AG10803 (cell line): Measurements from ENCODE around the gene FGFR2.

Experiments used
- DNase-seq: peaks from one replicate; pipeline ENCODE4 v3.0.0; 2010; ENCODE audit warnings: low read depth
- H3K4me3 ChIP-seq: 2 replicates; pipeline ENCODE4 v1.5.1; 2011; ENCODE audit warnings: mild to moderate bottlenecking, low read length, control low read depth
- CTCF ChIP-seq: conservative IDR thresholded peaks from 2 replicates; pipeline ENCODE4 v1.5.1; 2011; ENCODE audit warnings: mild to moderate bottlenecking, low read length, control low read depth, inconsistent platforms

FGFR2 gene

GRCh38 chr10:121553511-121554264 is 44.6 kb downstream of the FGFR2 start:
- TF ChIP-seq CTCF = no peak
- no peak overlapping the region for H3K4me3 ChIP-seq
- no peak for DNase-seq

GRCh38 chr10:121552746-121553145 is 45.5 kb downstream of the FGFR2 start:
- no peak for TF ChIP-seq CTCF

GRCh38 chr10:121551210-121551885 is 46.9 kb downstream of the FGFR2 start:
- H3K4me3 ChIP-seq = no peak overlapping the region
- DNase-seq = no peak
- TF ChIP-seq CTCF = no peak

More at GRCh38 chr10:121552746-121553145, 45.5 kb downstream of the FGFR2 start:
- H3K4me3 ChIP-seq = no peak overlapping the region
- DNase-seq = no peak

DNA sequence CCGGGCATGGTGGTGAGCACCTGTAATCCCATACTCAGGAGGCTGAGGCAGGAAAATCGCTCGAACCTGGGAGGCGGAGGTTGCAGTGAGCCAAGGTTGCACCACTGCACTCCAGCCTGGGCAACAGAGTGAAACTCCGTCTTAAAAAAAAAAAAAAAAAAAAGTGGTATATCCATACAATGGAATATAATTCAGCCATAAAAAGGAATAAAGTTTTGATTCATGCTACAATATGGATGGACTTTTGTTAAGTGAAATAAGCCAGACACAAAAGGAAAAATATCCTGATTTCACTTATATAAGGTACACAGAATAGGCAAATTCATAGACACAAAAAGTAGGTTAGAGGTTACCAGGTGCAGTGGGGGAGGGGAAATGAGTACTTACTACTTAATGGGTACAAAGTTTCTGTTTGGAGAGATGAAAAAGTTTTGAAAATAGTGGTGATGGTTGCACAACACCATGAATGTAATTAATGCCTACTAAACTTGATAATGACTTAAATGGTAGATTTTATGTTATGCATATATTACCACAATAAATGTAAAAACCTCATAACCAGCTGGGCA is 53.9 kb downstream of the FGFR2 start:
- TF ChIP-seq CTCF = no peak
- no peak overlapping the region for H3K4me3 ChIP-seq
- no peak for DNase-seq

- no peak overlapping the region for H3K4me3 ChIP-seq
- no peak for DNase-seq
- TF ChIP-seq CTCF = no peak
Observed at GRCh38 chr10:121543545-121543944, 54.7 kb downstream of the FGFR2 start.

DNA sequence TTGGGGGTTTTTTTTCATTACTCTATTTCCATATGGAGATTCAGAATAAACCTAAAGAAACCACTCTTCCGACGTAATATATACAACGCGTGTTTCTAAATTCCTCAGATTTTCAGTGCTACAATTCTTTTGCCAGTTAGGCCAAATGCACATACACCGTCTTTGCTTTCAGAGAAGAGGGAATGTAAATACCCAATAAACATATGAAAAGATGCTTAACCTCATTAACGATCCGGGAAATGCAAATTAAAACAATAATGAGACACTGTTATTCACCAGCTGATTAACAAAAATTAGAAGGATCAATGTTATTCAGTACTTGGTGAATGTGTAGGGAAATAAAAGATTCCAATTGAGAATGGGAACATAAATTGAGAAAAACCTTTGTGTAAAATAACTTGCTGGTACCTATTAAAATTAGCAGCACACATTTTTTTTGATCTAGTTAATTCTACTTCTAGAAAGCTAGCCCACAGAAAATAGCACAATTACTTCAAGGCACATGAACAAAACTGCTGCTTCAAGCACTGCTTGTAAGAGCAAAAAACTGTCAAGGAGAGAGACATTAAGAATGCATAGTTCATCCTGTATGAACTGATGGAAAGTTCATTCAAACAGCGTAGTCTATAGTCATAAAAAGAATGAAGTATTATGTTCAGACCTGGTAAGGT is 56.7 kb downstream of the FGFR2 start:
- no peak for TF ChIP-seq CTCF
- no peak for DNase-seq
- no peak overlapping the region for H3K4me3 ChIP-seq
